Activated naive CD4-positive, alpha-beta T cell treated with anti-CD3 and anti-CD28 coated beads, Interleukin-2, amount 50 U/mL, for 24 hours (primary cell): Measurements from ENCODE around the gene GPR12.
"Not testable (repeated sequence)": the region's sequence is repeated elsewhere in the genome, so short reads cannot be mapped to it uniquely, and the experiment has no call there.

Source experiments
- H3K27ac Mint-ChIP-seq: one replicate; pipeline ENCODE4 v1.8.0; 2021; ENCODE audit warnings: mild to moderate bottlenecking, mixed read lengths
- H3K27me3 Mint-ChIP-seq: one replicate; pipeline ENCODE4 v1.8.0; 2021; ENCODE audit warnings: mixed read lengths
- H3K36me3 Mint-ChIP-seq: one replicate; pipeline ENCODE4 v1.8.0; 2021; ENCODE audit warnings: mixed read lengths
- H3K4me1 Mint-ChIP-seq: one replicate; pipeline ENCODE4 v1.8.0; 2021; ENCODE audit warnings: mixed read lengths
- H3K4me3 Mint-ChIP-seq: one replicate; pipeline ENCODE4 v1.8.0; 2021; ENCODE audit warnings: mild to moderate bottlenecking, mixed read lengths
- H3K9me3 Mint-ChIP-seq: one replicate; pipeline ENCODE4 v1.8.0; 2021; ENCODE audit warnings: mixed read lengths

Gene GPR12

DNA sequence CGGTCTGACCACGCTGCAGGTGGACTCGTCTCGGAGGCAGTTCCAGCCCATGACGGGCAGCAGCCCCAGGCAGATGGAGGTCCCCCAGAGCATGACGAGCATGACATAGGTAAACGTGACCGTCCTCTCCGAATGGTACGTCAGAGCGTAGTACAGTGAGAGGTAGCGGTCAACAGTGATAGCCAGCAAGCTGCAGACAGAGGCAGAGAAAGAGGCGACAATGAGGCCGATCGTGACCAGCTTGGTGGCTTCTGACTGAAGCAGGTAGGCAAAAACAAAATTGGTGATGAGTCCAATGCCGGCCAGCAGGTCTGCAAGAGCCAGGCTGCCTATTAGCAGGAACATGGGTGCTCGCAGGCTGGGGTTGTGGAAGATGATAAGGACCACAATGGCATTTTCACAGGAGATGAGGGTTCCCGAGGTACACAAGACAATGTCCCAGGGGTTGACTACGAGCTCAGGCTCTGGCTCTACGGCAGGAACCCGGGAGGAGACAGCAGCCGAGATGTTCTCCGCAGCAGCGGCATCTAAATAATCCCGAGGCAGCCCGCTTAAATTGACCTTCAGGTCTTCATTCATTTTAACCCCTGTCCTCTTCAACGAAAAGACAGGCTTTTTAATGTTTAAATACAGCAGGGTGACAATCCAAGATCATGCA lies 1.2 kb downstream of the GPR12 start:
- H3K27me3 Mint-ChIP-seq, result peaks cover 49% of the 10 kb centered on the region

GRCh38 chr13:26758496-26759157 lies 2.0 kb downstream of the GPR12 start:
- Mint-ChIP-seq H3K4me1 (peaks cover 17% of the 10 kb centered on the region), H3K27ac (no peak overlapping the region), H3K4me3 (peak overlapping the region; percentile 57), H3K27me3 (peaks cover 47% of the 10 kb centered on the region), H3K9me3 (no peaks in the 10 kb centered on the region), H3K36me3 (no peaks in the 10 kb centered on the region)

More for the DNA sequence above, 1.2 kb downstream of the GPR12 start:
- Mint-ChIP-seq H3K4me3 (peak overlapping the region; percentile 57), H3K9me3 (no peaks in the 10 kb centered on the region), H3K4me1 (peaks cover 17% of the 10 kb centered on the region), H3K36me3 (no peaks in the 10 kb centered on the region), H3K27ac (peak overlapping the region; percentile 33)

GRCh38 chr13:26756961-26757360 lies 3.6 kb downstream of the GPR12 start:
- H3K9me3 Mint-ChIP-seq, result no peaks in the 10 kb centered on the region

DNA sequence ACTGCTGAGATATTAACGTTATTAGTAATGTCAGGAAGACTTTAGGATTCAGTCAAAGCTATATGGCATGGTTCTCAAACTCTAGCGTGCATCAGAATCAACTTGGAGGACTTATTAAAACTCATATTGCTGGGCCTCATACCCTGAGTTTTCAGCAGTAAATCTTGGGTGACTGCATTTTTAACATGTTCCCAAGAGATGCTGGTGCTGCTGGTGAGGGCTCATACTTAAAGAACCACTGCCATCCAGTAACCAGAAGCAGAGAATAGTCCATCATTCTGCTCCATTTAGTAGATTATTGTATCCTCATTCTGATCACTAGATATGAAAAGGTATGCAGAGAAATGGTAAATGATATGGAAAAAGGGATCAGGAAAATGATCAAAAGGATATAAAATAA lies 7.9 kb downstream of the GPR12 start:
- no peak overlapping the region for H3K27ac Mint-ChIP-seq
- H3K27me3 Mint-ChIP-seq, result peaks cover 8% of the 10 kb centered on the region
- H3K36me3 Mint-ChIP-seq, result no peaks in the 10 kb centered on the region
- no peaks in the 10 kb centered on the region for H3K9me3 Mint-ChIP-seq
- no peak overlapping the region for H3K4me3 Mint-ChIP-seq
- no peaks in the 10 kb centered on the region for H3K4me1 Mint-ChIP-seq

More at GRCh38 chr13:26756961-26757360, 3.6 kb downstream of the GPR12 start:
- no peak overlapping the region for H3K27ac Mint-ChIP-seq
- peaks cover 17% of the 10 kb centered on the region for H3K4me1 Mint-ChIP-seq
- H3K27me3 Mint-ChIP-seq, result peaks cover 41% of the 10 kb centered on the region
- H3K4me3 Mint-ChIP-seq, result no peak overlapping the region
- H3K36me3 Mint-ChIP-seq, result no peaks in the 10 kb centered on the region

DNA sequence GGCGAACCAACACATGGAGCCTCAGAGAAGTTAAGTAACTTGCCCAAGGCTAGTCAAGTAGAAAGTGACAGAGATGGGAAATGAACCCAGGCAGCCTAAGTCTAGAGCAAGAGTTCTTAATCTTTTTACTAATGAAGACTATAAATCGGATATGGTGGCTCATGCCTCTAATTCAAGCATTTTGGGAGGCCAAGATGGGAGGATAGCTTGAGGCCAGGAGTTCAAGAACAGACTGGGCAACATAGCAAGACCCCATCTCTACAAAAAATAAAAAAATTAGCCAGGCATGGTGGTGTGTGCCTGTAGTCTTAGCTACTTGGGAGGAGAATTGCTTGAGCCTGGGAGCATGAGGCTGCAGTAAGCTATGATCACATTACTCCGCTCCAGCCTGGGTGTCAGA lies 10.7 kb downstream of the GPR12 start:
- peaks cover 1% of the 10 kb centered on the region for H3K27me3 Mint-ChIP-seq
- H3K27ac Mint-ChIP-seq, result no peak overlapping the region
- no peaks in the 10 kb centered on the region for H3K4me1 Mint-ChIP-seq
- no peaks in the 10 kb centered on the region for H3K9me3 Mint-ChIP-seq
- H3K36me3 Mint-ChIP-seq, result no peaks in the 10 kb centered on the region
- no peak overlapping the region for H3K4me3 Mint-ChIP-seq

DNA sequence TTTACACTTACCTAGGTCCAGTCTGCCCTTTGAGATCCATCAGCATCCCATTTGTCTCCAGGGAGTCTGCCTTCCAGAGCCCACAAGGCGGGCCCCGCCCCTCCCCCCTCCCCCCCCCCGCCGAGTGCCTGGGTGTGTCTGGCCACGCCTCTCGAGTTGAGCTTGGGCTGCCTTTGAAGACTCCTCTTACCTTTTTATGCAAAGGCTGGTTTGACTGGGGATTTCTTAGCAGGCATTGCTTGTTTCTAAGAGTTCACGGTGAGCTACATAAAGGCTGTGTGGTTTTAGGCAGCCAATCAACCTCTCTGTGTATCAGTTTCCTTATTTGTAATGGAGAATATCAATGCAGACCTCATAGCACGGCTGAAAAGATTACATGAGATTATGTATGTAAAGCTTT lies 11.3 kb downstream of the GPR12 start:
- Mint-ChIP-seq H3K4me3 (no peak overlapping the region), H3K27ac (no peak overlapping the region), H3K4me1 (no peaks in the 10 kb centered on the region), H3K27me3 (peaks cover 1% of the 10 kb centered on the region), H3K36me3 (no peaks in the 10 kb centered on the region), H3K9me3 (no peaks in the 10 kb centered on the region)

- no peak overlapping the region for H3K27ac Mint-ChIP-seq
- no peak overlapping the region for H3K4me3 Mint-ChIP-seq
- H3K27me3 Mint-ChIP-seq, result peaks cover 6% of the 10 kb centered on the region
- no peaks in the 10 kb centered on the region for H3K36me3 Mint-ChIP-seq
- H3K4me1 Mint-ChIP-seq, result no peaks in the 10 kb centered on the region
- H3K9me3 Mint-ChIP-seq, result no peaks in the 10 kb centered on the region
These were observed 12.9 kb downstream of the GPR12 start for GRCh38 chr13:26747706-26748105.

DNA sequence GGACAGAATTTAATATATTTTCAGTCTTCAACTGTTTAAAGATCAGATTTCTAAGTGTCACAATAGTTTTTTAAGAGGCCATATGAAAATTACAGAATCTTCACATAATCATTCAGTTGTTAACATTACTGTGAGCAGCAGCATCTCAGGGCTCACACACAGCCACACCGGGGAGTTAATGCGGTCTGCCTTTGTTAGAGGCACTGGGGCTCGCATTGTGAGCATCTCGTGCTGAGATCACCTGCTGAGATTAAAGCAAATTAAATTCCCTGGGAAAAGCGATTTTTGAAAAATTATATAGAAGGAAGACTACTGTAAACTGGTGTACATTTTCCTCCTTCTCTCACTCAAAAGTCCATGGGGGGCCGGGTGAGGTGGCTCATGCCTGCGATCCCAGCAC lies 16.6 kb downstream of the GPR12 start:
- Mint-ChIP-seq H3K36me3 (no peaks in the 10 kb centered on the region), H3K27me3 (peaks cover 6% of the 10 kb centered on the region), H3K4me1 (no peaks in the 10 kb centered on the region), H3K9me3 (no peaks in the 10 kb centered on the region), H3K27ac (no peak overlapping the region), H3K4me3 (no peak overlapping the region)

GRCh38 chr13:26742691-26743358 lies 17.8 kb downstream of the GPR12 start:
- no peak overlapping the region for H3K4me3 Mint-ChIP-seq
- peaks cover 1% of the 10 kb centered on the region for H3K36me3 Mint-ChIP-seq
- no peak overlapping the region for H3K27ac Mint-ChIP-seq
- no peaks in the 10 kb centered on the region for H3K4me1 Mint-ChIP-seq
- peaks cover 3% of the 10 kb centered on the region for H3K9me3 Mint-ChIP-seq
- peaks cover 6% of the 10 kb centered on the region for H3K27me3 Mint-ChIP-seq

- Mint-ChIP-seq H3K36me3 (peaks cover 3% of the 10 kb centered on the region), H3K4me1 (no peaks in the 10 kb centered on the region), H3K9me3 (peaks cover 9% of the 10 kb centered on the region), H3K4me3 (no peak overlapping the region), H3K27me3 (peaks cover 7% of the 10 kb centered on the region), H3K27ac (no peak overlapping the region)
These were observed 24.9 kb downstream of the GPR12 start for GRCh38 chr13:26735677-26736076.

- peaks cover 4% of the 10 kb centered on the region for H3K27me3 Mint-ChIP-seq
- no peaks in the 10 kb centered on the region for H3K4me1 Mint-ChIP-seq
- H3K9me3 Mint-ChIP-seq, result no peaks in the 10 kb centered on the region
- no peaks in the 10 kb centered on the region for H3K36me3 Mint-ChIP-seq
- no peak overlapping the region for H3K27ac Mint-ChIP-seq
- no peak overlapping the region for H3K4me3 Mint-ChIP-seq
These were observed 33.0 kb downstream of the GPR12 start for GRCh38 chr13:26727633-26728032.

GRCh38 chr13:26727122-26727521 lies 33.5 kb downstream of the GPR12 start:
- no peaks in the 10 kb centered on the region for H3K36me3 Mint-ChIP-seq
- H3K9me3 Mint-ChIP-seq, result no peaks in the 10 kb centered on the region
- H3K27ac Mint-ChIP-seq, result no peak overlapping the region
- peaks cover 4% of the 10 kb centered on the region for H3K27me3 Mint-ChIP-seq
- H3K4me1 Mint-ChIP-seq, result peaks cover 4% of the 10 kb centered on the region
- H3K4me3 Mint-ChIP-seq, result no peak overlapping the region

DNA sequence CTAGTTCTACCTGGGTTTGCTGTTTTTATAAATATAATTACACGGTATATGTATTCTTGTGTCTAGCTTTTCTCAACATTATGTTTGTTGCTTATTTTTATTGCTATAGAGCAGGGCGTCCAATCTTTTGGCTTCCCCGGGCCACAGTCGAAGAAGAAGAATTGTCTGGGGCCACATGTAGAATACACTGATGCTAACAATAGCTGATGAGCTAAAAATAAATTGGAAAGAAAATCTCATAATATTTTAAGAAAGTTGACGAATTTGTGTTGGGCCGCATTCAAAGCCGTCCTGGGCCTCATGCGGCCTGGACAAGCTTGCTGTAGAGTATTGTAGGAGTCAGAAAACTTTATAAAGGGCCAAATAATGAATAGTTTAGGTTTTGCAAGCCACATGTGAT lies 33.9 kb downstream of the GPR12 start:
- H3K27me3 Mint-ChIP-seq, result peaks cover 4% of the 10 kb centered on the region
- no peaks in the 10 kb centered on the region for H3K36me3 Mint-ChIP-seq
- no peaks in the 10 kb centered on the region for H3K9me3 Mint-ChIP-seq
- no peak overlapping the region for H3K27ac Mint-ChIP-seq
- H3K4me1 Mint-ChIP-seq, result peaks cover 8% of the 10 kb centered on the region
- no peak overlapping the region for H3K4me3 Mint-ChIP-seq

GRCh38 chr13:26723620-26724019 lies 37.0 kb downstream of the GPR12 start:
- H3K27me3 Mint-ChIP-seq, result not testable (repeated sequence)

DNA sequence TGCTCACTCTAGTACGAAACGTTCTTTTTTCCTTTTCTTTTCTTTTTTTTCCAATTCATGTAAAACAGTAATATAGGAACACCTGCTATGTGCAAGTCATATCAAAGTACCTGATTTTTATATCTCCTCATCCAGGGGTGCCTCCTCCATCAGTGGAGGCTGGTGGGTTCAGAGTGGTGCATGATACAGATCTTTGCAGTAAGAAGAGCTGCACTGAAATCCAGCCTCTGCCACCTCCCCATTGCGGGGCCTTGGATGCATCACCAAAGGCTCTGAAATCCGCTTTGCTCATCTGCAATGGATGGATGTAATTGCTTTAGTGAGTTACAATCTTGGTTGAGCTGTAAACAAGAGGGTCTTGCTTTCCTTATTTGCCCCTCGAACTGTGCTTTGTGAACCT lies 38.3 kb downstream of the GPR12 start:
- H3K4me1 Mint-ChIP-seq, result peaks cover 26% of the 10 kb centered on the region
- peak overlapping the region; percentile 20 for H3K4me3 Mint-ChIP-seq
- H3K36me3 Mint-ChIP-seq, result no peaks in the 10 kb centered on the region
- H3K27ac Mint-ChIP-seq, result no peak overlapping the region
- no peaks in the 10 kb centered on the region for H3K9me3 Mint-ChIP-seq
- H3K27me3 Mint-ChIP-seq, result no peaks in the 10 kb centered on the region

More at GRCh38 chr13:26723620-26724019, 37.0 kb downstream of the GPR12 start:
- peaks cover 26% of the 10 kb centered on the region for H3K4me1 Mint-ChIP-seq
- H3K4me3 Mint-ChIP-seq, H3K9me3 Mint-ChIP-seq, H3K27ac Mint-ChIP-seq, H3K36me3 Mint-ChIP-seq: not testable (repeated sequence)
